HG03045 (cell line): ENCODE data around the gene SMTN.
"Not testable (repeated sequence)": the region's sequence is repeated elsewhere in the genome, so short reads cannot be mapped to it uniquely, and the experiment has no call there.

ENCODE experiments used
- ATAC-seq: cut with Tn5 transposase; IDR thresholded peaks from one replicate; pipeline ENCODE4 v1.9.1; 2021; ENCODE audit warnings: mild to moderate bottlenecking, moderate library complexity; ENCODE audit not compliant: unreplicated experiment

The SMTN gene

DNA sequence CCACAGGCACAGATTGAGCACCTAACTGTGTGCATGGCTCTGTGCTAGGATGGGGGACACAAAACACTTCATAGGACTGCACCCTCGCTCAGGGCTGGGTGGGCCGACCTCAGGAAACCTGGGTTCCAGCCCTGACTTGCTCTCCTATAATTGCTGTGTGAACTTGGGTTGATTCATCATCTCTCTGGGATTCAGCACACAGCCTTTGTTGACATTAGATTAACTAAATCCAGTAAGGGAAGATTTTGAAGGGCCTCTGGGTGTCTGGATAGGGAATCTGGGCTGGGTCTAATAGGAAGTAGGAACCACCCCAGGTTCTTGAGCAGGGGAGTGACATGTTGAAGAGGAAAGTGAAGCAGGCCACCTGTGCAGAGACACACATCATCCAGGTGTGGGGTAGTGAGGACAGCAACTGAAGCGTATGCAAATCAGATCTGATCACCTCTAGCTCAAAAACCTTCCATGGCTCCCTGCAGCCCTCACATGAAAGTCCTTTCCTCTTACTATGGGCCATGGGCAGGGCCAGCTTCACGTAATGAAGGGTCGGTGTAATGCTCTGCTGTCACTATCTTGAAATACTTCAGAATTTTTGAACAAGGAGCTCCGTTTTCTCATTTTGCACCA, 11.3 kb upstream of the SMTN start:
- ATAC-seq = not testable (repeated sequence)

DNA sequence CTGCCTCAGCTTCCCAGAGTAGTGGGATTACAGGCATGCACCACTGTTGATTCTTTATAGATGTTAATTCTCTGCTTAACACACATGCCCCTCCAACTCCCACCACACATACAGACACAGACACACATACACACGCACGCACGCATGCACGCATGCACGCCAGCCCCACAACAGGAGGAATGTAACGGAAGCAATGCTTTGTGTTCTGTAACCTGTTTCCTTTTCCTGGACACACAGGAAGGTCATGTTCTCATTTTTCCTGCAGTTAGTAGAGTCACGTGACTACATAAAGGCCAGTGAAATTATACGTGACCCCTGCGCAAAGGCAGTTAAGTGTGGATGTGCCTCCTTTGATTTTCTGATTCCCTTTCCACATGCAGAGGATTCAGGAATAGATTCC, 8.0 kb upstream of the SMTN start:
- not testable (repeated sequence) for ATAC-seq

DNA sequence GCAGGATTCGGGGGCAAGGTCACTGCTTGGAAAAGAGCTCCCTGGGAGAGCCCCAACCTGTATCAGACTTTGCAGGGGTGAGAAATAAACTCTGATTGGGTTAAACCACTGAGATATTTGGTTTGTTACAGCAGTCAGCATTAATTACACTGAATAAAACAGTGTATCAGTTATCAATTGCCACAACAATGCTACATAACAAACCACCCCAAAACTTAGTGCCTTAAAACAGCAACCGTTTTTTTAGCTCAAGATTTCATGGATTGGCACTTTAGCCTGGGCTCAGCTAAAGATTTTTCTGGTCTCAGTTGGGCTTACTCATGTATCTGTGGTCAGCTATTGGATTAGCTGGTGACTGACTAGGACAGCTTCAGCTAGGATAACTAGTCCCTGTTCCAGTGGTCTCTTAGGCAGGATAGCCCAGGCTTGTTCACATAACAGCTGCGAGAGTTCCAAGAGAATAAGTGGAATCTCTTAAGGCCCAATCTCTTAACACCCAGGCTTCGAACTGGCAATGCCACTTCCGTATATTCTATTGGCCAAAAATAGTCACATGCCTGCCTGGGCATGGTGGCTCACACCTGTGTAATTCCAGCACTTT, 7.5 kb upstream of the SMTN start:
- not testable (repeated sequence) for ATAC-seq

DNA sequence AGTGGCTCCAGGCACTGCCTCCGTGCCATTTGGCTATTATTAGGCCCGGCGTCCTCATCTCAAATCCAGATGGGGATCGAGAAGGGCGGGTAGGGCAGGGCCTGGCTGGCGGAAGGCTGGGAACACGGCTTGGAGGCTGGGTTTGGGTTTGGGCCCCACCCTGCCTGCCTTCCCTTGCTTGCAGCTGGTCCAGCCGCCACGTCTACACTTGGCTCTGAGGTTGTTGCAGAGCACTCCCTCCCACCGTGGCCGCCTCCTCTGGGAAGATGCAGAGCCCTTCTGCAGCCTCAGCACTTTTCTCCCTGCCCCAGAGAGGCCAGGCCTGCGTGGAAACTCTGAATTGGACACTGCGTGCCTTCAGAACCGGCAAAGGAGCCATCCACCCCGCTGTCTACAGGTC, 5.2 kb upstream of the SMTN start:
- no peak for ATAC-seq

DNA sequence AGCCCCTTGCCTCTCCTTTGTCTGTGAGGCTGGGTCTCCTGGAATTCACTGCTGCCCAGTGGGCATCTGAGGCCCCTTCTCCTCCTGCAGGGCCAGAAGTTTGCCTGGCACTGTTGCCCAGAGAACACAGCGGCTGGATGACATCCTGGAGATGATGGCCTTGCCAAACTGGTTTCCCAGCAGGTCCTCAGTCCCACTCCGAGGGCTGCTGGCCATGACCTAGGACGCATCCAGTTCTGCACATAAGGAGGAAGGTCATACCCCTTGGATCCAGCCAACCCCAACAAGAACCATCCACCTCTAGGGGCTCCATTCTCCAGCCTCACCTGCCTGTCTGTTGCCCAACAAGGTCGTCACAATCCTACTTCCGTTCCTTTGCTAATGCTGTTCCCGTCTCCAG, 3.4 kb upstream of the SMTN start:
- no peak for ATAC-seq

DNA sequence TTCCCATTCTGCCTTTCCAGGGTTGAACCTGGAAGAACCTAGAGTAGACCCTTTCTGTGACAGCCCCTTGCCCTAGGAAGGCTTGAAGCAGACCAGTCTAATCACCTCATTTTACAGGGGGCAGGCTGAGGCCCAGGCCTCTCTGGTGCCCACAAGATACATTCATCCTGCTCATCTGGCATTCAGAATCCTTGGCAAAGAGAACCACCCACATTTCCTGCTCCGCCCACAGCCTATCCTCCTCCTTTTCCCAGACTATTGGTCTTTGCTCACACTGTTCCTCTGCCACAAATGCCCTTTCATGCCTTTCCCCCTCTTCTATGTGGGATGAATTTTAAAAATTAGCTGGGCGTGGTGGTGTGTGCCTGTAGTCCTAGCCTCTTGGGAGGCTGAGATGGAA, 2.7 kb upstream of the SMTN start:
- not testable (repeated sequence) for ATAC-seq

DNA sequence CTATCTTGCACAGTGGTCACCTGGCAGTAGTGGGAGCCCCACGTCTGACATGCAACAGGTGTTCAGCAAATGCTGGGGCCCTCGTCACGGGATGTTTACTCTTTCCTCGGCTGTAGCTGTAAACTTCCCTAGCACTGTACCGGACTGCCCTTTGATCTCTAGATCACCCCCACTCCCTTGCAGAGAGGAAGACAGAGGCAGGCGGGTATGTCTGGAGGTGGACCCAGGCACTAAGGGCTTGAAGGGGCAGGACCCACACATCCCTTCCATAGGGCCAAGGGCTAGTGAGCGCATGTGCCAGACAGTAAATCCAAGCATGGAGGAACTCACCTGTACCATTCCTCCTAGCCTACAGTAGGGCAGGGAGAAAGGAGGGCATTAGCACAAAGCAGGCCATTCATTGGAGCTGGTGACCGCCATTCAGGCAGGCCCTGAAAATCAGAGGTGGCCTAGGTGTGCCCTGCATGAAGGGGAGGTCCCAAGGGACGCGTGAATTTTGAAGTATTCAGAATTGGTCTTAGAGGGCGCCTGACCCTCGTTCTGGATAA, 1.9 kb upstream of the SMTN start:
- no peak for ATAC-seq

DNA sequence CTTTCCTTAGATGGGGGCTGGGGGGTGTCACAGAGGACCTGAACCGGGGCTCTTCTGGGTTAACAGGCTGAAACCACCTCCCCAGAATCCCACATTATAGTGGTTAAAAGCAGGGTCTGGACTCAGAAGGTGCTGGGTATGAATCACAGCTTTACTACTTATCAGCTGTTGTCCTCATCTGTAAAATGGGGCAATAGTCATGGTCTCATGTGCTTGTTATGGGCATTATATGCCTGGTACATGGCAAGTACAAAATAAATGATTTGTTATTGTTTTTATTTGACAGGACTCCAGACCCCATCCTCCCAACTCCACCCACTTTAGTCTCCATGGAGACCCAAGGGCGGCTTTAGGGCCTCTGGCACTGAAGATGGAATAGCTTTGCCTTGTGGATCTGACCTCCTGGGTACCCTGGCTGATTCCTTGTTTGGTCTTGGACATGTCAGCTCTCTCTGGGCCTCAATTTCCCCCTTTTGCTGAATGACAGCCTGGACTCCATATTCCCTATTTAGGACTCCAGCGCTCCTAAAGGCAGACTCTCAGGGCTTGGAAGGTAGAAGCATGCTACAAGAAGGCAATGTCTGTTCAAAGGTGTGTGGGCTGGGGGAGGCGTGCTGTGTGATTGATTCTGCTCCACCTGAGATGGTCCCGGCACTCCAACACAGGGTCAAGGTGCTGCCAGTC, 812 bp upstream of the SMTN start:
- ATAC-seq = no peak

DNA sequence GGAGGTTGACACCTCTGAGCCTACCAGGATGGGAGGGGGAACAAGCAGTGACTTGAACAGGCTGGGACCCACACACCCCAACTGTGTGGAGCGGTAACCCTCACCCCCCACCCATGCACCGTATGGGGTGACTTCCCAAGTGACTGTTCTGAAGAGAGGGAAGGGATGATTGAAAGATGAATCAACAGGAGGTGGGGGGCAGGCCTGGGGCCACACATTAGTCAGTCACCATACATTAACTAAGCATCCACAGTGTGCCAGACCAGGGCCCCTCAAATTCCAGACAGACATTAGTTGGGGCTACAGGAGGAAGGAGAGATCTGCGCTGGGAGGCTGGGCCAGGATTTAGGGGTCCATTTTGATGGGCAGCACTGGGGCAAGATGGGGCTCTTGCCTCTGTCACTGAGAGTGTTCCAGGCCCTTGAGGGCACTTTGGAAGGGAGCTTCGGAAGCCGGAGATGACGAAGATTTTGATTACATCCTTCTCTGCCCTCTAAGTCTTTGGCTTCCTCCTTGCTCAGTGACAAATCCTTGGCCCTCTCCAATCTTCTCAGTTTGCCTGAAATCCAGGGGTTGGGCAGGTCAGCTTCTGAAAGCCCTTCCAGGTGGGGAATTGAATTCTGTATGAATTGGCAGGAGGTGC, 966 bp downstream of the SMTN start:
- ATAC-seq = no peak

DNA sequence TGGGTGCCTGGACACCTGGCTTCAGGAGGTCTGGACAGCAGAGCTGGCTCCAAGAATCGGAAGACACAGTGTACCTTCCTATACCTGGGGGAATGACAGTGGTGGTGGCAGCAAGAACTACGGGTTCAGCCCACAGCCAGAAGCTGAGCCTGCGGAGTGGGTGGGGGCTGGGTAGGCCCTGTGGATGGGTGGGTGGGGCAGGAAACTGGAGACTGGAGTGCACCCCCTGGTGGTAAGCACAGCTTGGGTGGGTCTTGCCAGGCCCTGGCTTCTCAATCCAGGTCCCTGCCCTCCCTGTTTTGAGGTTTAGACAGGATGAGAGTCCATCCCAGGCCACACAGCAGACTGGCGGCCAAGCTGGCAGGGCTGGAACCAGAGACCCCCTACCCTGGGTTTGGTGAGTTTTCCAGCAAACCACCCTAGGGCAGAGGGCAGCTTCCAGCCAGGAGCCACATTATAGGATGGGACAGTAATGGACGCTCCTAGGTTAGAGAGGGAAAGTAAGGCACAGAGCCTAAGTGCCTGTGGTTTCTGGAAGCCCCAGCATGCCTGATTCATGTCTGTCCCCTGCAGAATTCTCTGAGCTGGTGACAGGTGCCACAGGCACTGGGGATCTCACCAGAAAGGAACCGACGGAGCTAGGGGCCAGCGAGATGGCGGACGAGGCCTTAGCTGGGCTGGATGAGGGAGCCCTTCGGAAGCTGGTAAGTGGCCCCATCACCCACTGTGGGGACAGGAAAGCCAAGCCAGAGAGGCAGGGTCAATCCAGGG, 1.7 kb downstream of the SMTN start:
- no peak for ATAC-seq

DNA sequence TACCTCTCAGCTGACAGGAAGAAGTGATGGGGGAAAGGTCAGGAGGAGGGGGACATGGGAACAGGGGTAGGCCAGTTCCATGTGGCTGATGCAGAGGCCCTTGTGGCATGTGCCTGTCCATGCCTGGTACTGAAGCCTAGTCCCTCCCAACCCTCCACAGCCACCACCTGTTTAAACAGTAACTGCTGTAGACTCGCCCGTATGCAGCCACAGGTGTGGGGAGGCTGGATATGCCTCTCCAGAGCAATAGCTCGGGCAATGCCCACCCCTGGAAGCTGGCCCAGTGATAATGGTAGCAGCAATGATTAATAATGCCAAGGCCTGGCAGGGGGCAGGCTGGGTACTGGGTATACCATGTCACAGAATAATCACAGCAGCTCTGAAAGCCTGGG, 2.3 kb downstream of the SMTN start:
- ATAC-seq = no peak

DNA sequence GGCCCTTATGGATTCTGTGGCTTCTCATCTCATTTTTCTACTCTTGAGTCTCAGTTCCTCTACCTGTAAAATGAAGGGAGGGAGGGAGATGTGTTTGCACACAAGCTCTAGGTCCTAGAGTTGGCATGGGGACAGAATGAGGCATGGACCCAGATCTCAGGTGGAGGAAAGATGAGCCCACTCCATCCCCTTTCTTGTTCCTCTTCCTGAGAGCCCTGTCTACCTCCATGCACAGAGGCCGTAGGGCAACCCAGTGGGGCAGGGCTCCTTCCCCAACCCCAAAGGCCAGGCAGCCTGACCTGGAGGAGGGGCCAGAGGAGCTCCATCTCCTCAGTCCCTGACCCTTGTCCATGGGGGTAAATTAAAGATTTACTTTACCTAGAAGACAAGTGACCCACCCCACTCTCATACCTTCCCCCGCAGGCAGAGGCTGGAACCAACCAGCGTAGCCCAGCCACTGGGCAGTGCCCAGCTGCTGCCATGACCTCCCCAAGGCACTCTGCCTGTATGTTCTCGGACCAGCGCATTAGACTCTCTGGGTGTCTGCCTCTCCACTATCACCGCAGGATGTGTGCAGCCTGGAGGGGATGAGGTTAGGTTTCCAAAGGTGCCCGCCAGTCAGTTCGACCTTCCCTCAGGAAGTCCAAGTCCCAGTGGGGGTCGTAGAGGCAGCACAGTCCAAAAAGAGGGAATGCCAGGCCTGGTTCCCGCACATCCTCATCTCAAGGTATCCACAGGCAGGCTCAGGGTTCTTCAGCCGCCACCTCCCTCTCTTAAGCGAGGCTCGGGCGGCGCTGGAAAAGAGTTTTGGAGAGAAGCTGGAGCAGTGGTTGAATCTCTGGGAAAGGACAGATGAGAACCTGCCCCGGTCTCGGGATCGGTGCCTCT, 3.0 kb downstream of the SMTN start:
- ATAC-seq = no peak

DNA sequence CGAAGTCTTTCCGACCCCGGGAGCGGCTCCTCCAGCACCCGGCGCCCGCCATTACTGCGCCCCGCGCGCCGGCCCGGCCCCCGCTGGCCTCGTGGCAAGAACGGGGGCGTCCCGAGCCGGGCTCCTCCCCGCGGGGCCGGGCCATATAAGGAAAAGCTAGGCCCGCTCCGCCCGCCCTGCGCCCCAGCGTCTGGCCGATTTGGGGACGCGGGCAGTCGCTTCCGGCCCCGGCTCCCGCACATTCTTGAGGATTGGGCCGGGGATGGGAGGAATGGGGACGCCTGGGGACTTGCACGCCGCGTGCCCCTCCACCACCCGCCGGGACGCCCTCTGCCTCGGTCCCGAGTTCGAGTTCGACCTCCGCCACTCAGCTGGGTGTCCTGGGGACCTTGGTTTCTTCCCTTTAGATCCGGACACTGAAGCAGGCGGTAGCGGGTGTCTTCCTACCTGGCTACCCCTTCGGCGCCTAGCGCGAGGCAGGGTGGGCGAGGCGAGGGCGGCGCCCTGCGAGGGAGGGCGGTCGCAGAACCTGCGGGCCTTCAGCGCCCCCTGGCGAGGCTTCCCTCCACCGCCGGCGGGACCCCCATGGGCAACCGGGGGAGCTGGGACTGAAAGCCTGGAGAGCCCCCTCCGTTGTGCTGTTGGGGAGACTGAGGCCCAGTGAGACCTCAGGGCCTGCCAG, 3.8 kb downstream of the SMTN start:
- peak; percentile 71 for ATAC-seq

DNA sequence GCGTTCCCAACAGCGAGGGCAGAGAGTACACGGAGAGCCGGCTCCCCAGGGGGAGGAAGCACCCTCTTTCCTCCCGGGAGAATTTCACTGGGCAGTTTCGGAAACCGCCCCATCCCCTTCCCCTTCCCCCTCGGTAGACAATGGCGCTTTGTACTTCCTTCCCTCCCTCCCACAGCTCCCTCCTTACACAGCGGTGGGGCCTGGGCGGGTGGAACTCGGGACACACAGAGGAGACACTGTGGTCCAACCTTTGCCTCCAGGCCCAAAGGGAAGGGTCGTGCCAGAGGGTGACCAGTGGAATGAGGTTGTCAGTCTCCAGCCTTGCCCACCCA, 4.3 kb downstream of the SMTN start:
- no peak for ATAC-seq

DNA sequence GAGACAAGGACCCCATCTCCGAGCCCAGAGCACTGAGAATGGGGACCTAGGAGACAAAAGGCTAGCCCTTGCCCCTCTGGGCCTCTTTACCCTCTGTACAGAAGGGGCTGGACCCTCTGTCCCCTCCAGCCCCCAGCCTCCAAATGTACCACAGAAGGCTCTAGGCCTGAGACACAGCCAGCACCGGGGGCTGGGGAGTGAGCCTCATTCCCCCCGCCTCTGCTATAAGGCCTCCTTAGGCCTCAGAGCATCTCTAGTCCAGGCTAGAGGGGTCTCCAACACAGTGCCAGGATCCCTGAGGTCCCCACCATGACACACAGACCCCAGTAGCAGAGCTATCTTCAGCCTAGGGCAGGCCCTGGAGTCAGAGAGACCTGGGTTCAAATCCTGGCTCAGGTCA, 4.8 kb downstream of the SMTN start:
- no peak for ATAC-seq

DNA sequence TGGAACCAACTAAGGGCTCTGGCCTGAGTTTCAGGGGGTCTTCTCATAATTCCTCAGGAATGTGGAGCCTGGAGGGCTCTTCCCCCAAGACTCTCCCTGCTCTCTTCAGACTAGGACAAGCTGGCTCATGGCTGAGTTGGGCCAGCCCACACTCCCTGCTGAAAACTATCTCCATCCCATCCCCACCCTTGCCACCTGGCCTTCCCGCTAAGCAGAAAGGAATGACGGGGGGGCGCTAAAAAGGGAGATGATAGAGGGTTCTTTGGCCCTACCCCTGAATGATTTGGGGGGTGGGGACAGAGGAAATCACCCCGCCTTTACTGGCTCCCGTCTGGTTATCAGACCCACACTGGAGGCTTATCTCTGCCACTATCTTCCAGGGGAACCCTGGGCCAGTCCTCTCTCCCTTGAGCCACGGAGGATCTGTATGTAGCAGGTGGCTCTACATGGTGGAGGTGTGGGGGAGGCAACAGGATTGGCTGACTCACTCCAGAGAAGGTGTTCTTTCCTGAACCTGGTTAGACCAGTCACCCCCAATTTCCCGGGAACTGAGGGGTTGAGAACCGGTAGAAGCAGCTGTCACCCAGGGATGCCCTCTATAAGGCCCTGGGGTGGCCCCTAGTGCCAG, 5.7 kb downstream of the SMTN start:
- no peak for ATAC-seq

DNA sequence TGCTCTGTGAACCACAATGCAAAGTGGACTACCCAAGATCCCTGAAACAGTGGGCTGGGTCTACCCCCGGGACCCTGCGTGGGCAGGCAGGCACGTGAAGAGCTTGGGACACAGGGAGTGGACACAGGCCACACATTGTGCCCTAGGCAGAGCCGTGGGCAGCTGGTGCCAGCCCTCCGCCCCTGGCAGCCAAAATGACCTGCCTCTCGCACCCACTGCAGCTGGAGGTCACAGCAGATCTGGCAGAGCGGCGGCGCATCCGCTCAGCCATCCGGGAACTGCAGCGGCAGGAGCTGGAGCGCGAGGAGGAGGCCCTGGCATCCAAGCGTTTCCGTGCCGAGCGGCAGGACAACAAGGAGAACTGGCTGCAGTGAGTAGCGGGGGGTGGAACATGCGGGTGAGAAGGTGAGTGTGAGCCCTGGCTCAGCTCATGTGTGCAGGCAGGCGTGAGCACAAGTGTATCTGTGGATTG, 6.7 kb downstream of the SMTN start:
- ATAC-seq = no peak

DNA sequence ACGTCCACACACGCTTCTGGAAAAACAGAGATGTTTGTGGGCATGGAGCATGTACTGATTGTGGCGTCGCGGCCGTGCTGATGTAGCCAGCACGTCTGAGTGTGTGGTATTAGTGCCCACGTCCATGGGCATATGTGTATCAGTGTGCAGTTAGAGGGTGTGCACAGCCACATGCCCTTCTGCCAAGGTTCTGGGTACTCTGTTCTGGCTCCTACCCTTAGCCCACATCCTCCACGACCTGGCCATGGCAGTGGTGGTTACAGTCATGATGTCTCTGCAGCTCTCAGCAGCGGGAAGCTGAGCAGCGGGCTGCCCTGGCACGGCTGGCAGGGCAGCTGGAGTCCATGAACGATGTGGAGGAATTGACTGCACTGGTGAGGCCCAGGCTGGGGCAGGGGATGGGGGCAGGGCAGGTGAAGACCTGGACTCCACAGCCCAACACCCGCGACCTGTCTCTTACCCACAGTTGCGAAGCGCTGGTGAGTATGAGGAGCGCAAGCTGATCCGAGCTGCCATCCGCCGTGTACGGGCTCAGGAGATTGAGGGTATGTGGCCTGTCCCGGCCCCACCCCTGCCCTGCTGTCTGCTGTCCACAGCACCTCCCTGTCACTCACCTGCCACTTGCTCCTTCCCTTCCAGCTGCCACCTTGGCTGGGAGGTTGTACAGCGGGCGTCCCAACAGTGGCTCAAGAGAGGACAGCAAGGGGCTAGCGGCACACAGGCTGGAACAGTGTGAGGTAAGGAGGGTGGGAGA, 7.3 kb downstream of the SMTN start:
- no peak for ATAC-seq
